ENCODE data around the gene KCNJ15.

DNA sequence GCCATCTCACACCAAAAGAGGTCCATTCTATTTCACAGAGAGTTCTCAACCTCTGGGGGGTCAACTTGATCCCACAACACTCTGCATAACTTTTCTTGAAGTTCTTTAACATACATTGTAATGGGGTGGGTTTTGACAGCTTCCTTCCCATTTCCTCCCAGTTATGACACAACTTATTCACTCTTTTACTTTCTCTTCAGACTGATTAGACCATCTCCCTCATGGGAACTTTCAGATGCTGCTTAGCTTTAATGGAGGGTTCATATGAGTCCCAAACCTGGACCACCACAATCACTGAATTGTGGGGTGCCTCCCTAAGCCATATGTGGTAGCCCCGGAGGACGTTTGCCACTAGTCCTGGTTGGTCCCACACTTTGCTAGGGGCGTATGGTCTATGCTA, 28.3 kb upstream of the KCNJ15 start:
- TF ChIP-seq, protein P1, sequence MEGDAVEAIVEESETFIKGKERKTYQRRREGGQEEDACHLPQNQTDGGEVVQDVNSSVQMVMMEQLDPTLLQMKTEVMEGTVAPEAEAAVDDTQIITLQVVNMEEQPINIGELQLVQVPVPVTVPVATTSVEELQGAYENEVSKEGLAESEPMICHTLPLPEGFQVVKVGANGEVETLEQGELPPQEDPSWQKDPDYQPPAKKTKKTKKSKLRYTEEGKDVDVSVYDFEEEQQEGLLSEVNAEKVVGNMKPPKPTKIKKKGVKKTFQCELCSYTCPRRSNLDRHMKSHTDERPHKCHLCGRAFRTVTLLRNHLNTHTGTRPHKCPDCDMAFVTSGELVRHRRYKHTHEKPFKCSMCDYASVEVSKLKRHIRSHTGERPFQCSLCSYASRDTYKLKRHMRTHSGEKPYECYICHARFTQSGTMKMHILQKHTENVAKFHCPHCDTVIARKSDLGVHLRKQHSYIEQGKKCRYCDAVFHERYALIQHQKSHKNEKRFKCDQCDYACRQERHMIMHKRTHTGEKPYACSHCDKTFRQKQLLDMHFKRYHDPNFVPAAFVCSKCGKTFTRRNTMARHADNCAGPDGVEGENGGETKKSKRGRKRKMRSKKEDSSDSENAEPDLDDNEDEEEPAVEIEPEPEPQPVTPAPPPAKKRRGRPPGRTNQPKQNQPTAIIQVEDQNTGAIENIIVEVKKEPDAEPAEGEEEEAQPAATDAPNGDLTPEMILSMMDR (IDR thresholded peaks at IDR 0.05), result no peak
- no peak for TF ChIP-seq POLR2A (IDR thresholded peaks at IDR 0.05)

Measured in esophagus squamous epithelium (tissue), 4 donors.